ENCODE data around the gene SERINC4. TPM values are rescaled to one million over a fixed set of nuclear protein-coding genes. Genes with fewer than 3 reads are reported as not detected.

SERINC4 gene
- total and polyA plus RNA-seq, 9 of the 15 experiments (the other 6 are each of a cell fraction or from before 2014, with no cell fraction given) = 0.14 to 0.86 (median 0.18) TPM; not detected in 2

- TF ChIP-seq HMGXB4 (CRISPR knock-in tag; IDR thresholded peaks at IDR 0.05) (no peak), ATF4 (CRISPR knock-in tag; IDR thresholded peaks at IDR 0.05) (no peak), MAX (CRISPR knock-in tag; IDR thresholded peaks at IDR 0.05) (no peak), ZNF589 (CRISPR knock-in tag; IDR thresholded peaks at IDR 0.05; ENCODE audit: low read depth) (no peak), TCF15 (CRISPR knock-in tag; IDR thresholded peaks at IDR 0.05) (no peak), CBX3 (IDR thresholded peaks at IDR 0.05; ENCODE audit: borderline replicate concordance in 1 of 2, low read length in 2 of 2) (no peak), ZNF3 (CRISPR knock-in tag; IDR thresholded peaks at IDR 0.05) (no peak), ZNF551 (CRISPR knock-in tag; IDR thresholded peaks at IDR 0.05) (no peak)
Measured at GRCh38 chr15:43793647-43794046, 6.4 kb downstream of the SERINC4 start (continued).
